22Rv1 (cell line): ENCODE data around the gene SLC5A4.

Source experiments
- CTCF ChIP-seq: fragments of 450-650 bp; IDR thresholded peaks from 2 replicates; pipeline ENCODE4 v1.5.1; 2017; ENCODE audit warnings: mild to moderate bottlenecking
- ZFX ChIP-seq: fragments of 450-650 bp; IDR thresholded peaks from 2 replicates; pipeline ENCODE4 v1.6.1; 2017; ENCODE audit warnings: antibody characterized with exemption, borderline replicate concordance

GRCh38 chr22:32204856-32205722, 50.1 kb downstream of the SLC5A4 start, which contains the start of gene RFPL2:
- TF ChIP-seq CTCF (peak; percentile 7; the same call in 1 of the 2 replicates), ZFX (no peak)
